Fibroblast of lung (primary cell): ENCODE data around the gene SEC14L5. TPM values are rescaled to one million over a fixed set of nuclear protein-coding genes. Genes with fewer than 3 reads are reported as not detected.

Experiments used
- DNase-seq, 2 donors: peaks; one replicate each; pipeline versions ENCODE4 v3.0.0 to v3.0.0-alpha.2; 2010; ENCODE audit warnings: low read depth in 2 of 2
- H2AFZ ChIP-seq: 2 replicates; pipeline ENCODE4 v1.5.1; 2012; ENCODE audit warnings: low read length, control low read depth, inconsistent platforms
- H3K27ac ChIP-seq: 2 replicates; pipeline ENCODE4 v1.5.1; 2011; ENCODE audit warnings: low read length, control low read depth; ENCODE audit not compliant: insufficient read depth
- H3K27me3 ChIP-seq: 2 replicates; pipeline ENCODE4 v1.5.1; 2011; ENCODE audit warnings: mild to moderate bottlenecking, low read length; ENCODE audit not compliant: control insufficient read depth, insufficient read depth
- H3K36me3 ChIP-seq: 2 replicates; pipeline ENCODE4 v1.5.1; 2011; ENCODE audit warnings: low read length; ENCODE audit not compliant: control insufficient read depth, insufficient read depth
- H3K4me1 ChIP-seq: 2 replicates; pipeline ENCODE4 v1.5.1; 2011; ENCODE audit warnings: low read length; ENCODE audit not compliant: control insufficient read depth, insufficient read depth; ENCODE audit errors: extremely low read depth
- H3K4me2 ChIP-seq: 2 replicates; pipeline ENCODE4 v1.5.1; 2011; ENCODE audit warnings: low read length, control low read depth; ENCODE audit not compliant: insufficient read depth; ENCODE audit errors: extremely low read depth
- H3K4me3 ChIP-seq, 4 experiments: fragments of 200-600 bp in 1 of 4; sonication (generic) in 1 of 4; replicated peaks in 1 of 4; 2 replicates each; pipeline ENCODE4 v1.5.1; 2011 to 2016; ENCODE audit warnings: low read length in 4 of 4, low read depth in 3 of 4, mild to moderate bottlenecking in 3 of 4, control low read depth in 2 of 4, inconsistent platforms in 1 of 4, mixed read lengths in 1 of 4; ENCODE audit not compliant: insufficient read depth in 1 of 4; ENCODE audit errors: control extremely low read depth in 1 of 4
- H3K79me2 ChIP-seq: 2 replicates; pipeline ENCODE4 v1.5.1; 2012; ENCODE audit warnings: mild to moderate bottlenecking, low read length, inconsistent platforms; ENCODE audit not compliant: control insufficient read depth, insufficient read depth
- H3K9ac ChIP-seq: 2 replicates; pipeline ENCODE4 v1.5.1; 2011; ENCODE audit warnings: mild to moderate bottlenecking, low read length, control low read depth; ENCODE audit not compliant: insufficient read depth
- H3K9me3 ChIP-seq: 2 replicates; pipeline ENCODE4 v1.5.1; 2012; ENCODE audit warnings: low read depth, low read length; ENCODE audit not compliant: control insufficient read depth, insufficient read depth
- H4K20me1 ChIP-seq: 2 replicates; pipeline ENCODE4 v1.5.1; 2011; ENCODE audit warnings: low read length; ENCODE audit not compliant: control insufficient read depth, insufficient read depth; ENCODE audit errors: extremely low read depth
- EZH2 ChIP-seq: IDR thresholded peaks from 2 replicates; pipeline ENCODE4 v1.5.1; 2012; ENCODE audit warnings: low read length, control low read depth, mild to moderate bottlenecking; ENCODE audit errors: missing control alignments
- polyA plus RNA-seq, 2 donors: library from polyadenylated mRNA; depleted of rRNA in 1 of 2; stranded (reverse) in 1 of 2; unstranded in 1 of 2; fragments of >200 nt; gene quantifications; 2 replicates each; pipeline ENCODE4 v1.2.1, GENCODE V29; 2011 to 2012; ENCODE audit warnings: missing spikeins in 1 of 2
- total RNA-seq: library from RNA; depleted of rRNA; stranded (reverse); fragments of >200 nt; gene quantifications from 2 replicates; pipeline ENCODE4 v1.2.1, GENCODE V29; 2014
- TF ChIP-seq, protein P1 (sequence below), 2 donors: IDR thresholded peaks in 1 of 2; conservative IDR thresholded peaks in 1 of 2; 1 replicate in 1 of 2; 2 replicates in 1 of 2; pipeline ENCODE4 v1.5.1; 2011 to 2012; ENCODE audit warnings: low read length in 2 of 2, control low read depth in 1 of 2, inconsistent platforms in 1 of 2, low read depth in 1 of 2, mild to moderate bottlenecking in 1 of 2

The SEC14L5 gene
- total and polyA plus RNA-seq, 2 donors (not counting 1 experiment from before 2014, with no cell fraction given) = 0.05 to 0.99 TPM

DNA sequence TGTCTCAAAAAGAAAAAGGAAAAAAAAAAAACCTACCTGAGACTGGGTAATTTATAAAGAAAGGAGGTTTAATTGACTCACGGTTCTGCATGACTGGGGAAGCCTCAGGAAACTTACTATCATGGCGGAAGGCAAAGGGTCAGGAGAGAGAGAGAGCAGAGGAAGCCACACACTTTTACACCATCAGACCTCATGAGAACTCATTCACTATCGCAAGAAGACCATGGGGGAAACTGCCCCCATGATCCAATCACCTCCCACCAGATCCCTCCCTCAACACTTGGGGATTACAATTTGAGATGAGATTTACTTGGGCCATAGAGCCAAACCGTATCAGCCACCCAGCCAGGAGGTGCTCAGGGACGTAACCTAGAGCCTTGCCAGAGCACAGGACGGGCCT, 54.8 kb downstream of the SEC14L5 start:
- no peak for DNase-seq
- H4K20me1 ChIP-seq = no peaks in the 10 kb centered on the region
- no peaks in the 10 kb centered on the region for H3K36me3 ChIP-seq
- peaks cover 11% of the 10 kb centered on the region for H3K27me3 ChIP-seq
- TF ChIP-seq EZH2 = no peak
- TF ChIP-seq, protein P1, sequence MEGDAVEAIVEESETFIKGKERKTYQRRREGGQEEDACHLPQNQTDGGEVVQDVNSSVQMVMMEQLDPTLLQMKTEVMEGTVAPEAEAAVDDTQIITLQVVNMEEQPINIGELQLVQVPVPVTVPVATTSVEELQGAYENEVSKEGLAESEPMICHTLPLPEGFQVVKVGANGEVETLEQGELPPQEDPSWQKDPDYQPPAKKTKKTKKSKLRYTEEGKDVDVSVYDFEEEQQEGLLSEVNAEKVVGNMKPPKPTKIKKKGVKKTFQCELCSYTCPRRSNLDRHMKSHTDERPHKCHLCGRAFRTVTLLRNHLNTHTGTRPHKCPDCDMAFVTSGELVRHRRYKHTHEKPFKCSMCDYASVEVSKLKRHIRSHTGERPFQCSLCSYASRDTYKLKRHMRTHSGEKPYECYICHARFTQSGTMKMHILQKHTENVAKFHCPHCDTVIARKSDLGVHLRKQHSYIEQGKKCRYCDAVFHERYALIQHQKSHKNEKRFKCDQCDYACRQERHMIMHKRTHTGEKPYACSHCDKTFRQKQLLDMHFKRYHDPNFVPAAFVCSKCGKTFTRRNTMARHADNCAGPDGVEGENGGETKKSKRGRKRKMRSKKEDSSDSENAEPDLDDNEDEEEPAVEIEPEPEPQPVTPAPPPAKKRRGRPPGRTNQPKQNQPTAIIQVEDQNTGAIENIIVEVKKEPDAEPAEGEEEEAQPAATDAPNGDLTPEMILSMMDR (conservative IDR thresholded peaks at IDR 0.05 in 1 of 2, IDR thresholded peaks at IDR 0.05 in 1 of 2; ENCODE audit: low read depth in 1 of 2, low read length in 2 of 2) = no peak
- no peak overlapping the region for H3K4me2 ChIP-seq
- no peak overlapping the region for H3K27ac ChIP-seq
- no peaks in the 10 kb centered on the region for H3K79me2 ChIP-seq
- H3K9ac ChIP-seq = no peak overlapping the region
- no peaks in the 10 kb centered on the region for H3K9me3 ChIP-seq
- no peak overlapping the region for H3K4me3 ChIP-seq
- no peak overlapping the region for H2AFZ ChIP-seq
- H3K4me1 ChIP-seq = no peaks in the 10 kb centered on the region

DNA sequence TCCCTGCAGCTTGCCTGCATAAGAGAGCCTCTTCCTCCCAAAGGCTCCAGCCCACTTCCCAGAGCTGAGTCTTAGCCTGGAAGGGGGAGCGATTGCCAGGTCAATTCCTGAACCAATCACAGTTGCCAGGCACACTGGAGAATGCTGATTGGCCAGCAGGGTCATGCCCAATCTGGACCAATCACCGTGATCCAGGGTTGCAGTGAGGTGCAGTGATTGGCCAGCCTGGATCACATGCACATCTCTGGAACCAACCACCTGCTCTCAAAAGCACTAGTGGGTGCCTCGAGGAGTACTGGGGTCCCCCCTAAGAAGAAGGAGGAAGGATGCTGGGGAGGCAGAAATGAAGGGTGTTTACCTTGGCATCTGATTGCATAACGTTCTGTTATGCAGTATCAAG, 57.2 kb downstream of the SEC14L5 start:
- Histone ChIP-seq H3K4me1 (no peaks in the 10 kb centered on the region), H3K4me2 (no peak overlapping the region), H3K4me3 (no peak overlapping the region), H3K36me3 (no peaks in the 10 kb centered on the region), H3K9ac (no peak overlapping the region), H3K9me3 (no peaks in the 10 kb centered on the region), H4K20me1 (no peaks in the 10 kb centered on the region), H2AFZ (no peak overlapping the region), H3K79me2 (no peaks in the 10 kb centered on the region), H3K27ac (no peak overlapping the region), H3K27me3 (peaks cover 5% of the 10 kb centered on the region)
- no peak for TF ChIP-seq EZH2
- TF ChIP-seq, protein P1 (conservative IDR thresholded peaks at IDR 0.05 in 1 of 2, IDR thresholded peaks at IDR 0.05 in 1 of 2; ENCODE audit: low read depth in 1 of 2, low read length in 2 of 2) = no peak
- DNase-seq = no peak

DNA sequence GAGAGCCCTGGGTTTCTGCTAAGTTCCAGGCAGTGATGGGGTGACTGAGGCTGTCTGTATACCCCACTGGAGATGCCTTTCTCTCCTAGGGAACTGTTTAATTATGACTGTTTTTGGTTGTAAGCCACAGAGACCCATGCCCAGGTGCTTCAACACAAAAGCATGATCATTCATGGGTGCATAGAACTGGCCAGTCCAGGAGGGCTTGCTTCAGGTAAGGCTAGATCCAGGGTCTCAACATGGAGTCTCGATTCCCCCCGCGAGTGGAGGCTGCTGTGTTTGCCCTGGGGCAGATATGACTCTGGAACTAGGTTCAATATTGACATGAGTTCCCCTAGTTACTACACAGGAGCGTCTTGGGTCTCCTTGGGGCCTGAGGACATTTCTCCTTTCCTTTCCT, 57.8 kb downstream of the SEC14L5 start:
- Histone ChIP-seq H3K79me2 (no peaks in the 10 kb centered on the region), H3K4me3 (no peak overlapping the region), H3K4me2 (no peak overlapping the region), H3K4me1 (no peaks in the 10 kb centered on the region), H3K9me3 (no peaks in the 10 kb centered on the region), H3K36me3 (no peaks in the 10 kb centered on the region), H2AFZ (no peak overlapping the region), H3K27me3 (peaks cover 2% of the 10 kb centered on the region), H4K20me1 (no peaks in the 10 kb centered on the region), H3K27ac (no peak overlapping the region), H3K9ac (no peak overlapping the region)
- TF ChIP-seq, protein P1 (conservative IDR thresholded peaks at IDR 0.05 in 1 of 2, IDR thresholded peaks at IDR 0.05 in 1 of 2; ENCODE audit: low read depth in 1 of 2, low read length in 2 of 2) = no peak
- DNase-seq = no peak
